HEK293 (cell line): ENCODE data around the gene SAT1.
"Not testable (repeated sequence)": the region's sequence is repeated elsewhere in the genome, so short reads cannot be mapped to it uniquely, and the experiment has no call there.

Source experiments
- CTCF ChIA-PET: fragments of 350-600 bp; formaldehyde crosslinking; extraction: SDS; loops from one replicate; lab custom pipeline; 2021; ENCODE audit warnings: antibody characterized with exemption; lab: Yijun Ruan, JAX
- POLR2A ChIA-PET: fragments of 300-600 bp; formaldehyde crosslinking; extraction: SDS; loops from one replicate; lab custom pipeline; 2020; ENCODE audit warnings: antibody characterized with exemption, inconsistent platforms; lab: Yijun Ruan, JAX
- H3K27ac ChIP-seq: fragments of 200-500 bp; sonication (Bioruptor generic); 2 replicates; pipeline ENCODE4 v1.5.1; 2014; ENCODE audit warnings: low read depth, low read length, control low read depth, inconsistent platforms; ENCODE audit errors: extremely low read depth
- H3K36me3 ChIP-seq, 2 experiments: fragments of 200-500 bp in 1 of 2; sonication (Bioruptor generic) in 1 of 2; 1 replicate in 1 of 2; 2 replicates in 1 of 2; pipeline ENCODE4 v1.5.1; 2014 to 2017; ENCODE audit warnings: inconsistent platforms in 2 of 2, low read length in 2 of 2; ENCODE audit not compliant: control insufficient read depth in 2 of 2, insufficient read depth in 1 of 2
- H3K4me1 ChIP-seq: fragments of 200-500 bp; sonication (Bioruptor generic); 2 replicates; pipeline ENCODE4 v1.5.1; 2014; ENCODE audit warnings: mild to moderate bottlenecking, low read length, inconsistent platforms; ENCODE audit not compliant: control insufficient read depth, insufficient read depth
- H3K4me3 ChIP-seq: 2 replicates; pipeline ENCODE4 v1.5.1; 2011; ENCODE audit warnings: low read depth, mild to moderate bottlenecking, control low read depth, low read length, moderate library complexity
- H3K9me3 ChIP-seq: fragments of 200-500 bp; sonication (Bioruptor generic); 2 replicates; pipeline ENCODE4 v1.5.1; 2014; ENCODE audit warnings: low read depth, low read length, inconsistent platforms; ENCODE audit not compliant: control insufficient read depth, insufficient read depth
- EGR2 ChIP-seq: fragments of 450-650 bp; formaldehyde crosslinking; IDR thresholded peaks from 2 replicates; pipeline ENCODE4 v1.5.1; 2016; ENCODE audit warnings: low read depth, missing biosample characterization, missing genetic modification characterization
- PRDM10 ChIP-seq: fragments of 450-650 bp; formaldehyde crosslinking; IDR thresholded peaks from 2 replicates; pipeline ENCODE4 v1.5.1; 2016; ENCODE audit warnings: missing biosample characterization, missing genetic modification characterization
- SETDB1 ChIP-seq: IDR thresholded peaks from one replicate; pipeline ENCODE4 v1.6.1; 2017; ENCODE audit warnings: mild to moderate bottlenecking, low read length, moderate library complexity, mixed read lengths; ENCODE audit not compliant: insufficient read length
- SP2 ChIP-seq: fragments of 450-650 bp; formaldehyde crosslinking; IDR thresholded peaks from 2 replicates; pipeline ENCODE4 v1.5.1; 2016; ENCODE audit warnings: missing biosample characterization, missing genetic modification characterization
- WT1 ChIP-seq: fragments of 450-650 bp; formaldehyde crosslinking; IDR thresholded peaks from 2 replicates; pipeline ENCODE4 v1.5.1; 2016; ENCODE audit warnings: missing biosample characterization, missing genetic modification characterization
- ZBTB10 ChIP-seq: fragments of 450-650 bp; formaldehyde crosslinking; IDR thresholded peaks from 2 replicates; pipeline ENCODE4 v1.5.1; 2016; ENCODE audit warnings: missing biosample characterization, missing genetic modification characterization
- ZBTB21 ChIP-seq: fragments of 450-650 bp; formaldehyde crosslinking; IDR thresholded peaks from 2 replicates; pipeline ENCODE4 v1.5.1; 2017; ENCODE audit warnings: missing biosample characterization, missing genetic modification characterization
- ZNF18 ChIP-seq: fragments of 450-650 bp; formaldehyde crosslinking; IDR thresholded peaks from 2 replicates; pipeline ENCODE4 v1.5.1; 2016; ENCODE audit warnings: missing biosample characterization, missing genetic modification characterization
- ZNF202 ChIP-seq: fragments of 450-650 bp; formaldehyde crosslinking; IDR thresholded peaks from 2 replicates; pipeline ENCODE4 v1.5.1; 2016; ENCODE audit warnings: missing biosample characterization, missing genetic modification characterization, borderline replicate concordance
- ZNF530 ChIP-seq: fragments of 450-650 bp; formaldehyde crosslinking; IDR thresholded peaks from 2 replicates; pipeline ENCODE4 v1.5.1; 2016; ENCODE audit warnings: low read depth, missing biosample characterization, missing genetic modification characterization
- ZNF704 ChIP-seq: fragments of 450-650 bp; formaldehyde crosslinking; IDR thresholded peaks from 2 replicates; pipeline ENCODE4 v1.5.1; 2016; ENCODE audit warnings: missing biosample characterization, missing genetic modification characterization
- ZNF76 ChIP-seq: fragments of 450-650 bp; formaldehyde crosslinking; IDR thresholded peaks from 2 replicates; pipeline ENCODE4; 2016; ENCODE audit warnings: low read depth, missing biosample characterization, missing genetic modification characterization, borderline replicate concordance
- TF ChIP-seq, protein P1 (sequence below): fragments of 450-650 bp; formaldehyde crosslinking; IDR thresholded peaks from 2 replicates; pipeline ENCODE4 v1.5.1; 2017; ENCODE audit warnings: missing biosample characterization, missing genetic modification characterization

SAT1 gene

DNA sequence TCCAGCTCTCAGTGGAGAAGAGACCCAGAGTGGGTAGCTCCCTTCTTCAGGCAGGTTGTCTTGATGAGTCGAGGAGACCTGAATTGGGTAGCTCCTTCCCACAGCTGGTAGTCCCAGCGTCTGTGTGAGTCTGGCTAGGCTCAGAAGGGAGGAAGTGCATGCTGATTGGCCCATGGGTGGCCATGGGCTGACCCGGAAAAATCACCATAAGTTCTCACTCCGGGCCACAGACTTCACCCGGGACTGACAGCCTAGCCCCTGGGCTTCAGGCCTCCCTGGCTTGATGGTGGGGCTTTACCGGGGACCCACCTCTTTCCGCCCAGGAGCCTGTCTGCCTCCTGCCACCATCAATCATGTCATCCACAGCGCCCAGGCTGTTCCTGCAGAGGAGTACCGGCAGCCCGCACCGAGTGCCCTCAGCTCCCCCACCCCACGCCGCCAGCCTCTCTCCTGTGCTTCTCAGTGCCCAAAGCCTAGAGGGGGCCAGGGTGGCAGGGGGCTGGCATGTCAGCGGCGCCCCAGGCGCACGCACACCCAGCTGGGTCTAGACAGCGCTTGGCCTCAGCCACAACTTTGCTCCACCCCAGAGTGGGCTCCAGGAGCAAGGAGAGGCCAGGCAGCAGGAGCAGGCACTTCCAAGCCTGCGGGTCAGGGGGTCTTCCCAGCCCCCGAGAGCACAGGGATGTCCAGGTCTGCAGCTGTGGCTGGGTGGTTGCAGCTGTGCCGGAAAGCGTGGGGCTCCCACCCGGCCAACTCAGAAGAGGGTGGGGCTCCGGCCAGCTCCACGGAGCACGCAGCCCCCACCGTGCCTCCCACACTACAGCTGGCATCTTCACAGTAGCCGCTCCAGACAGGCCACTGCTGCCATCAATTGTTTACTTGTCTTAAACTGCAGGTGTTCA lies 16.1 kb upstream of the SAT1 start:
- Histone ChIP-seq H3K9me3 (no peaks in the 10 kb centered on the region), H3K4me3 (no peak overlapping the region), H3K4me1 (no peaks in the 10 kb centered on the region), H3K36me3 (no peaks in the 10 kb centered on the region), H3K27ac (no peak overlapping the region)
- POLR2A ChIA-PET: interaction anchor here (0.9 kb wide), 1 partner anchor 10 kb away, joined by 3 read pairs; no protein-coding TSS in a partner anchor
- CTCF ChIA-PET: interaction anchor here (0.6 to 1.0 kb wide), 2 partner anchors 12 to 135 kb away, joined by 3 read pairs; no protein-coding TSS in a partner anchor
- TF ChIP-seq WT1 (tag by site-specific recombination) (no peak), ZNF18 (tag by site-specific recombination) (no peak), SETDB1 (peak; percentile 63)

DNA sequence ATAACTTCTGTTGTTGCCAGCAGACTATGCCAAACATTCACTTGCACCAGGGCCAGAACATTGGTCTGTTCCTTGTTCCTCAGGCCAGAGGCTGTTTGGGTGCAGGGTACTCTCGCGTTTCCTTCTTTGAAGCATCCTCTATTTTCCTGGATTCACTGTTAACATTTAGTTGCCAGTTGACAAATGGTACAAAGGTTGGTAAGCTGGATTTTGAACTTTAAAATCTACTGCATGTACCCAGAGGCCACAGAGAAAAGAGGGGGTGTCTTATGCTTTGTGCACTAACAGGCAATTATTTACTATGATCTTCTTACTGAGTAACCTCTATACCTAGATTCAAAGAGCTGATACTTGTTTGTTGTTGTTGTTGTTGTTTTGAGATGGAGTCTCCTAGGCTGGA lies 12.8 kb upstream of the SAT1 start:
- Histone ChIP-seq H3K27ac (no peak overlapping the region), H3K4me1 (no peaks in the 10 kb centered on the region), H3K4me3 (no peak overlapping the region), H3K36me3 (no peaks in the 10 kb centered on the region), H3K9me3 (no peaks in the 10 kb centered on the region)
- ChIA-PET CTCF (interaction anchor here (0.6 to 1.0 kb wide), 3 partner anchors 13 to 132 kb away, joined by 4 to 8 read pairs (median 5); no protein-coding TSS in a partner anchor), POLR2A (no interaction called here)
- TF ChIP-seq ZNF202 (tag by site-specific recombination) (no peak), SETDB1 (no peak), SP2 (no peak), ZNF530 (tag by site-specific recombination) (no peak), EGR2 (tag by site-specific recombination) (no peak), ZNF76 (no peak)
- TF ChIP-seq, protein P1, sequence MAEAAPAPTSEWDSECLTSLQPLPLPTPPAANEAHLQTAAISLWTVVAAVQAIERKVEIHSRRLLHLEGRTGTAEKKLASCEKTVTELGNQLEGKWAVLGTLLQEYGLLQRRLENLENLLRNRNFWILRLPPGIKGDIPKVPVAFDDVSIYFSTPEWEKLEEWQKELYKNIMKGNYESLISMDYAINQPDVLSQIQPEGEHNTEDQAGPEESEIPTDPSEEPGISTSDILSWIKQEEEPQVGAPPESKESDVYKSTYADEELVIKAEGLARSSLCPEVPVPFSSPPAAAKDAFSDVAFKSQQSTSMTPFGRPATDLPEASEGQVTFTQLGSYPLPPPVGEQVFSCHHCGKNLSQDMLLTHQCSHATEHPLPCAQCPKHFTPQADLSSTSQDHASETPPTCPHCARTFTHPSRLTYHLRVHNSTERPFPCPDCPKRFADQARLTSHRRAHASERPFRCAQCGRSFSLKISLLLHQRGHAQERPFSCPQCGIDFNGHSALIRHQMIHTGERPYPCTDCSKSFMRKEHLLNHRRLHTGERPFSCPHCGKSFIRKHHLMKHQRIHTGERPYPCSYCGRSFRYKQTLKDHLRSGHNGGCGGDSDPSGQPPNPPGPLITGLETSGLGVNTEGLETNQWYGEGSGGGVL (tag by site-specific recombination): no peak

GRCh38 chrX:23771086-23771485 lies 11.9 kb upstream of the SAT1 start:
- H3K4me3 ChIP-seq, POLR2A ChIA-PET, H3K4me1 ChIP-seq, H3K36me3 ChIP-seq, H3K27ac ChIP-seq, H3K9me3 ChIP-seq: not testable (repeated sequence)
- CTCF ChIA-PET: interaction anchor here (0.8 to 1.0 kb wide), 2 partner anchors 14 to 131 kb away, joined by 5 to 8 read pairs; no protein-coding TSS in a partner anchor

DNA sequence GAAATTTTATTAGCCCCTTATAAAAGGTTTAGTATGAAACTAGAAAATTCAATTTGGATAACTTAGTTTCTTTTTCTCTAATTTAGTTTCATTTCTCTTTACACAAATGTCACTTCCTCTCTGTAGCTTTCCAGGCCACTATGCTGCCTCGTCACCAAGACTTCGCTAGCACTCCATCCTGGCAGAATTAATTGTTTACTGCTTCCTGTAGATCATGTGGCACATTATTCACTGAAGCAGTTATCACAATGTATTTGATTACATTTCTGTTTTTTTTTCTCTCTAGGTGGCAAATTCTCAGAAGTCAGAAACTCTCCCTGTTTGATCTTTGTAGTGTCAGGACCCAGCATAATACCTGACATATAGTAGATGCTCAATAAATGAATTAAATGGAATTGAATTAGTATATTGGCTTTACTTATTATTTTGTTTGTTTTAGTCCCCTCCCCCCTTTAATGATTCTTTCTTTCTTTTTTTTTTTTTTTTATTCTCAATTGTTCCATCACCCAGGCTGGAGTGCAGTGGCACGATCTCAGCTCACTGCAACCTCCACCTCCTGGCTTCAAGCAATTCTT lies 9.3 kb upstream of the SAT1 start:
- POLR2A ChIA-PET: interaction anchor here (1.3 kb wide), 1 partner anchor 9 kb away, joined by 3 read pairs; the partner anchor contains the start of gene SAT1
- TF ChIP-seq PRDM10 (tag by site-specific recombination): peak; percentile 27; the same call in 1 of the 2 replicates
- no peak for TF ChIP-seq ZNF704 (tag by site-specific recombination)
- TF ChIP-seq ZBTB21 (tag by site-specific recombination): no peak
- no peak for TF ChIP-seq ZBTB10

More for the DNA sequence above, 9.3 kb upstream of the SAT1 start:
- CTCF ChIA-PET: interaction anchor here (0.7 to 1.2 kb wide), 2 partner anchors 9 to 32 kb away, joined by 3 to 4 read pairs; no protein-coding TSS in a partner anchor
- H3K36me3 ChIP-seq: no peaks in the 10 kb centered on the region
- no peak overlapping the region for H3K4me3 ChIP-seq
- H3K4me1 ChIP-seq: no peaks in the 10 kb centered on the region
- no peak overlapping the region for H3K27ac ChIP-seq
- H3K9me3 ChIP-seq: no peaks in the 10 kb centered on the region
